ENCODE results near the gene CAND1.
"Not testable (repeated sequence)": the region's sequence is repeated elsewhere in the genome, so short reads cannot be mapped to it uniquely, and the experiment has no call there.

Gene CAND1

GRCh38 chr12:67284561-67284960 is 15.4 kb downstream of the CAND1 start:
- DNase-seq, result no peak

GRCh38 chr12:67286257-67286656 is 17.1 kb downstream of the CAND1 start:
- DNase-seq, result no peak

GRCh38 chr12:67287311-67287710 is 18.2 kb downstream of the CAND1 start:
- no peak for DNase-seq

GRCh38 chr12:67288561-67288960 is 19.4 kb downstream of the CAND1 start:
- no peak for DNase-seq

GRCh38 chr12:67290378-67290777 is 21.2 kb downstream of the CAND1 start:
- no peak for DNase-seq

GRCh38 chr12:67299526-67299925 is 30.4 kb downstream of the CAND1 start:
- DNase-seq, result no peak

- no peak for DNase-seq
These were observed 30.8 kb downstream of the CAND1 start for GRCh38 chr12:67299926-67300325.

- no peak for DNase-seq
These were observed 33.0 kb downstream of the CAND1 start for GRCh38 chr12:67302162-67302561.

GRCh38 chr12:67305544-67305943 is 36.4 kb downstream of the CAND1 start:
- DNase-seq, result no peak

- DNase-seq, result no peak
These were observed 37.6 kb downstream of the CAND1 start for GRCh38 chr12:67306712-67307111.

GRCh38 chr12:67315661-67316060 is 46.5 kb downstream of the CAND1 start:
- DNase-seq, result peak; percentile 26

GRCh38 chr12:67318786-67319185 is 49.6 kb downstream of the CAND1 start:
- no peak for DNase-seq

- DNase-seq, result no peak
These were observed 50.8 kb downstream of the CAND1 start for GRCh38 chr12:67319936-67320335.

- DNase-seq, result no peak
These were observed 51.6 kb downstream of the CAND1 start for GRCh38 chr12:67320614-67321295.

- DNase-seq, result no peak
These were observed 53.4 kb downstream of the CAND1 start for GRCh38 chr12:67322580-67322979.

GRCh38 chr12:67323007-67323406 is 53.8 kb downstream of the CAND1 start:
- DNase-seq, result no peak

GRCh38 chr12:67326637-67327036 is 57.5 kb downstream of the CAND1 start:
- DNase-seq, result no peak

- no peak for DNase-seq
These were observed 58.3 kb downstream of the CAND1 start for GRCh38 chr12:67327466-67327865.

- no peak for DNase-seq
These were observed 62.0 kb downstream of the CAND1 start for GRCh38 chr12:67331123-67331522.

- DNase-seq, result no peak
These were observed 62.7 kb downstream of the CAND1 start for GRCh38 chr12:67331828-67332227.

GRCh38 chr12:67333649-67334048 is 64.5 kb downstream of the CAND1 start:
- DNase-seq, result no peak

GRCh38 chr12:67338426-67338825 is 69.3 kb downstream of the CAND1 start:
- DNase-seq, result no peak

GRCh38 chr12:67339530-67339929 is 70.4 kb downstream of the CAND1 start:
- no peak for DNase-seq

GRCh38 chr12:67341086-67341485 is 71.9 kb downstream of the CAND1 start:
- not testable (repeated sequence) for DNase-seq

- no peak for DNase-seq
These were observed 76.0 kb downstream of the CAND1 start for GRCh38 chr12:67344979-67345710.

Measured in MV-4-11 (cell line).